Loucy (cell line): Measurements from ENCODE around the gene BTBD9.

Source experiments
- H2AFZ ChIP-seq: fragments of 200-600 bp; sonication (generic); 2 replicates; pipeline ENCODE4 v1.6.0; 2016; ENCODE audit warnings: antibody characterized with exemption, mild to moderate bottlenecking, low read length, moderate library complexity
- H3F3A ChIP-seq: fragments of 200-600 bp; 2 replicates; pipeline ENCODE4 v1.6.0; 2016; ENCODE audit warnings: antibody characterized with exemption, low read depth, mild to moderate bottlenecking
- H3K27me3 ChIP-seq: fragments of 200-600 bp; sonication (generic); 2 replicates; pipeline ENCODE4 v1.6.1; 2014; ENCODE audit warnings: low read length, mild to moderate bottlenecking; ENCODE audit not compliant: insufficient read depth, poor library complexity, severe bottlenecking
- H3K36me3 ChIP-seq: fragments of 200-600 bp; sonication (generic); 2 replicates; pipeline ENCODE4 v1.6.1; 2016; ENCODE audit warnings: low read length; ENCODE audit not compliant: insufficient read depth
- H3K4me1 ChIP-seq: fragments of 200-600 bp; sonication (generic); 2 replicates; pipeline ENCODE4 v1.5.1; 2014; ENCODE audit warnings: low read length, mild to moderate bottlenecking; ENCODE audit not compliant: insufficient read depth, poor library complexity, severe bottlenecking
- H3K4me2 ChIP-seq: fragments of 200-600 bp; sonication (generic); 2 replicates; pipeline ENCODE4 v1.6.0; 2014; ENCODE audit warnings: antibody characterized with exemption, low read length, low read depth, mild to moderate bottlenecking; ENCODE audit not compliant: poor library complexity, severe bottlenecking
- H3K4me3 ChIP-seq: fragments of 200-600 bp; sonication (generic); 2 replicates; pipeline ENCODE4 v1.5.1; 2014; ENCODE audit warnings: low read length, mild to moderate bottlenecking, mixed read lengths; ENCODE audit not compliant: poor library complexity, severe bottlenecking
- H3K79me2 ChIP-seq: fragments of 200-600 bp; sonication (generic); 2 replicates; pipeline ENCODE4 v1.6.1; 2014; ENCODE audit warnings: low read length; ENCODE audit not compliant: insufficient read depth
- H3K9ac ChIP-seq: fragments of 200-600 bp; sonication (generic); 2 replicates; pipeline ENCODE4 v1.6.0; 2014; ENCODE audit warnings: mild to moderate bottlenecking, low read depth, low read length, moderate library complexity; ENCODE audit not compliant: poor library complexity, severe bottlenecking
- H3K9me2 ChIP-seq: fragments of 200-600 bp; sonication (generic); replicated peaks from 2 replicates; pipeline ENCODE4 v1.6.1; 2016; ENCODE audit warnings: low read depth, low read length, mixed read lengths
- H3K9me3 ChIP-seq: fragments of 200-600 bp; sonication (generic); 2 replicates; pipeline ENCODE4 v1.6.1; 2014; ENCODE audit warnings: mild to moderate bottlenecking, antibody characterized with exemption, low read length, low read depth; ENCODE audit not compliant: insufficient read depth
- H4K20me1 ChIP-seq: fragments of 200-600 bp; sonication (generic); 2 replicates; pipeline ENCODE4 v1.6.0; 2014; ENCODE audit warnings: antibody characterized with exemption, low read length, mild to moderate bottlenecking; ENCODE audit not compliant: insufficient read depth, poor library complexity, severe bottlenecking
- CTCF ChIP-seq: fragments of 200-600 bp; sonication (generic); conservative IDR thresholded peaks from 2 replicates; pipeline ENCODE4 v1.5.1; 2014; ENCODE audit warnings: mild to moderate bottlenecking, antibody characterized with exemption, low read length
- EZH2phosphoT487 ChIP-seq: fragments of 200-600 bp; IDR thresholded peaks from 2 replicates; pipeline ENCODE4 v1.6.1; 2018; ENCODE audit warnings: antibody characterized with exemption, mild to moderate bottlenecking, moderate library complexity, borderline replicate concordance

BTBD9 gene

GRCh38 chr6:38591439-38591838, 48.3 kb downstream of the BTBD9 start:
- no peaks in the 10 kb centered on the region for H3K9me2 ChIP-seq
- H4K20me1 ChIP-seq = no peaks in the 10 kb centered on the region
- H3K27me3 ChIP-seq = no peaks in the 10 kb centered on the region
- H3K9me3 ChIP-seq = no peaks in the 10 kb centered on the region
- H3K36me3 ChIP-seq = peaks cover 11% of the 10 kb centered on the region; the same call in 1 of the 2 replicates
- no peaks in the 10 kb centered on the region for H3K79me2 ChIP-seq
- no peak for TF ChIP-seq CTCF
- no peak for TF ChIP-seq EZH2phosphoT487
- H3K4me3 ChIP-seq = no peak overlapping the region
- no peaks in the 10 kb centered on the region for H3F3A ChIP-seq
- H3K9ac ChIP-seq = no peak overlapping the region
- H2AFZ ChIP-seq = no peak overlapping the region
- no peaks in the 10 kb centered on the region for H3K4me1 ChIP-seq
- H3K4me2 ChIP-seq = no peak overlapping the region

GRCh38 chr6:38589367-38589720, 50.4 kb downstream of the BTBD9 start:
- TF ChIP-seq EZH2phosphoT487 = no peak
- no peak for TF ChIP-seq CTCF
- H3K27me3 ChIP-seq = no peaks in the 10 kb centered on the region
- H3K9me3 ChIP-seq = no peaks in the 10 kb centered on the region
- H3K36me3 ChIP-seq = peaks cover 11% of the 10 kb centered on the region; the same call in 1 of the 2 replicates
- no peaks in the 10 kb centered on the region for H4K20me1 ChIP-seq
- no peak overlapping the region for H3K9ac ChIP-seq
- H3K79me2 ChIP-seq = no peaks in the 10 kb centered on the region
- no peak overlapping the region for H2AFZ ChIP-seq
- H3K4me1 ChIP-seq = no peaks in the 10 kb centered on the region
- H3K4me2 ChIP-seq = no peak overlapping the region
- no peaks in the 10 kb centered on the region for H3K9me2 ChIP-seq
- H3K4me3 ChIP-seq = no peak overlapping the region
- H3F3A ChIP-seq = no peaks in the 10 kb centered on the region

- Histone ChIP-seq H4K20me1 (no peaks in the 10 kb centered on the region), H3K9me3 (no peaks in the 10 kb centered on the region), H3K9ac (no peak overlapping the region), H3K9me2 (no peaks in the 10 kb centered on the region), H3K4me2 (no peak overlapping the region), H3K27me3 (no peaks in the 10 kb centered on the region), H3K36me3 (peaks cover 11% of the 10 kb centered on the region; the same call in 1 of the 2 replicates), H3K79me2 (no peaks in the 10 kb centered on the region), H3K4me3 (no peak overlapping the region), H2AFZ (no peak overlapping the region), H3F3A (no peaks in the 10 kb centered on the region), H3K4me1 (no peaks in the 10 kb centered on the region)
- no peak for TF ChIP-seq EZH2phosphoT487
- TF ChIP-seq CTCF = no peak
Observed at GRCh38 chr6:38588631-38589366, 50.9 kb downstream of the BTBD9 start.
